GM23338 (cell line): ENCODE measurements around the gene GIPC1. TPM values are rescaled to one million over a fixed set of nuclear protein-coding genes. Genes with fewer than 3 reads are reported as not detected.

Experiments
- EZH2 ChIP-seq: fragments of 200-600 bp; sonication (generic); IDR thresholded peaks from one replicate; pipeline ENCODE4 v1.8.0; 2017; ENCODE audit warnings: antibody characterized with exemption, mild to moderate bottlenecking, low read depth; ENCODE audit not compliant: unreplicated experiment
- EZH2phosphoT487 ChIP-seq: fragments of 200-600 bp; sonication (generic); IDR thresholded peaks from one replicate; pipeline ENCODE4 v1.8.1; 2018; ENCODE audit warnings: antibody characterized with exemption; ENCODE audit not compliant: unreplicated experiment
- STAT1 ChIP-seq: IDR thresholded peaks from one replicate; pipeline ENCODE4 v1.6.1; 2016; ENCODE audit warnings: antibody characterized with exemption; ENCODE audit not compliant: unreplicated experiment
- polyA plus RNA-seq: library from polyadenylated mRNA; unstranded; fragments of >200 nt; fragmentation: Nextera tagmentation; extraction: Ambion mirVana; gene quantifications from 2 replicates; pipeline ENCODE4 v1.2.1, GENCODE V29; 2016
- total RNA-seq: library from RNA; depleted of rRNA; stranded (reverse); fragments of >200 nt; shearing (Covaris generic); gene quantifications from 2 replicates; pipeline ENCODE4 v1.2.3, GENCODE V29; 2014
- TF ChIP-seq, protein P1 (sequence below): fragments of 250-450 bp; sonication (Bioruptor Pico); IDR thresholded peaks from 2 replicates; pipeline ENCODE4 v1.5.0; 2020; ENCODE audit warnings: mild to moderate bottlenecking, moderate library complexity
- TF ChIP-seq, protein P2 (sequence below): IDR thresholded peaks from one replicate; pipeline ENCODE4 v1.6.1; 2018; ENCODE audit warnings: antibody characterized with exemption; ENCODE audit not compliant: unreplicated experiment
- TF ChIP-seq, protein P3 (sequence below), 2 experiments: fragments of 200-600 bp in 1 of 2; sonication (generic) in 1 of 2; conservative IDR thresholded peaks; 2 replicates each; pipeline versions ENCODE4 v1.5.1 to v1.6.1; 2016 to 2017; ENCODE audit warnings: antibody characterized with exemption in 2 of 2, low read depth in 2 of 2, mild to moderate bottlenecking in 2 of 2, moderate library complexity in 1 of 2

The GIPC1 gene
- total and polyA plus RNA-seq, 2 experiments from 2014 or later = 51.6 to 106 TPM

DNA sequence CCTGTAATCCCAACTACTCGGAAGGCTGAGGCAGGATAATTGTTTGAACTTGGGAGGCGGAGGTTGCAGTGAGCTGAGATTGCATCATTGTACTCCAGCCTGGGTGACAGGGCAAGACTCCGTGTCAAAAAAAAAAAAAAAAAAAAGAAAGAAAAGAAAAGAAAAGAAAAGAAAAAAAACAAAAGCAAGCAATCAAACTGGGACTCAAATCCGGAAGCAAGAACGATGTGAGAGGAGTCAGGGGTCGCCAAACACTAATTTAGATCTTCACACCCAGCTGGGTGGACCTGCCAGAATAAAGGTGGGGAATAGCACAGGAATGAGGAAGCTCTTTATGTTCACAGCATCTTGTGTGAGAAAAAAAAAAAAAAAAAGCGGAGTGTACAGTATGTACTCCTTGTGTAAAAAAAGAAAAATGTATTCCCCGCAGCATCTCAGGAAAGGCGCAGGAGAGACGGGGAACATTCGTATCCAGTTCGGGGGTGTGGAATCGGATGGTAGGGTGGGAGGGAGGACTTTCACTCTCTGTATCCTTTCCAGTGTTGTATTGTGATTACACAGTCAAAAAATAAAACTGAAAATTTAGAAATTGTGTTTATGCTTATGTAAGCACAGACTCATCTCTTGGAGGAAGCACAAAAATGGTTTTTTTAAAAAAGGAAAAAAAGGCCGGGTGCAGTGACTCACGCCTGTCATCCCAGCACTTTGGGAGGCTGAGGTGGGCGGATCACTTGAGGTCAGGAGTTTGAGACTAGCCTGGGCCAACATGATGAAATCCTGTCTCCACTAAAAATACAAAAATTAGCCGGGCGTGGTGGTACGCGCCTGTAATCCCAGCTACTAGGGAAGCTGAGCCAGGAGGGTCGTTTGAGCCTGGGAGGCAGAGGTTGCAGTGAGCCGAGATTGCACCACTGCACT, 14.6 kb upstream of the GIPC1 start (continued):
- TF ChIP-seq, protein P1, sequence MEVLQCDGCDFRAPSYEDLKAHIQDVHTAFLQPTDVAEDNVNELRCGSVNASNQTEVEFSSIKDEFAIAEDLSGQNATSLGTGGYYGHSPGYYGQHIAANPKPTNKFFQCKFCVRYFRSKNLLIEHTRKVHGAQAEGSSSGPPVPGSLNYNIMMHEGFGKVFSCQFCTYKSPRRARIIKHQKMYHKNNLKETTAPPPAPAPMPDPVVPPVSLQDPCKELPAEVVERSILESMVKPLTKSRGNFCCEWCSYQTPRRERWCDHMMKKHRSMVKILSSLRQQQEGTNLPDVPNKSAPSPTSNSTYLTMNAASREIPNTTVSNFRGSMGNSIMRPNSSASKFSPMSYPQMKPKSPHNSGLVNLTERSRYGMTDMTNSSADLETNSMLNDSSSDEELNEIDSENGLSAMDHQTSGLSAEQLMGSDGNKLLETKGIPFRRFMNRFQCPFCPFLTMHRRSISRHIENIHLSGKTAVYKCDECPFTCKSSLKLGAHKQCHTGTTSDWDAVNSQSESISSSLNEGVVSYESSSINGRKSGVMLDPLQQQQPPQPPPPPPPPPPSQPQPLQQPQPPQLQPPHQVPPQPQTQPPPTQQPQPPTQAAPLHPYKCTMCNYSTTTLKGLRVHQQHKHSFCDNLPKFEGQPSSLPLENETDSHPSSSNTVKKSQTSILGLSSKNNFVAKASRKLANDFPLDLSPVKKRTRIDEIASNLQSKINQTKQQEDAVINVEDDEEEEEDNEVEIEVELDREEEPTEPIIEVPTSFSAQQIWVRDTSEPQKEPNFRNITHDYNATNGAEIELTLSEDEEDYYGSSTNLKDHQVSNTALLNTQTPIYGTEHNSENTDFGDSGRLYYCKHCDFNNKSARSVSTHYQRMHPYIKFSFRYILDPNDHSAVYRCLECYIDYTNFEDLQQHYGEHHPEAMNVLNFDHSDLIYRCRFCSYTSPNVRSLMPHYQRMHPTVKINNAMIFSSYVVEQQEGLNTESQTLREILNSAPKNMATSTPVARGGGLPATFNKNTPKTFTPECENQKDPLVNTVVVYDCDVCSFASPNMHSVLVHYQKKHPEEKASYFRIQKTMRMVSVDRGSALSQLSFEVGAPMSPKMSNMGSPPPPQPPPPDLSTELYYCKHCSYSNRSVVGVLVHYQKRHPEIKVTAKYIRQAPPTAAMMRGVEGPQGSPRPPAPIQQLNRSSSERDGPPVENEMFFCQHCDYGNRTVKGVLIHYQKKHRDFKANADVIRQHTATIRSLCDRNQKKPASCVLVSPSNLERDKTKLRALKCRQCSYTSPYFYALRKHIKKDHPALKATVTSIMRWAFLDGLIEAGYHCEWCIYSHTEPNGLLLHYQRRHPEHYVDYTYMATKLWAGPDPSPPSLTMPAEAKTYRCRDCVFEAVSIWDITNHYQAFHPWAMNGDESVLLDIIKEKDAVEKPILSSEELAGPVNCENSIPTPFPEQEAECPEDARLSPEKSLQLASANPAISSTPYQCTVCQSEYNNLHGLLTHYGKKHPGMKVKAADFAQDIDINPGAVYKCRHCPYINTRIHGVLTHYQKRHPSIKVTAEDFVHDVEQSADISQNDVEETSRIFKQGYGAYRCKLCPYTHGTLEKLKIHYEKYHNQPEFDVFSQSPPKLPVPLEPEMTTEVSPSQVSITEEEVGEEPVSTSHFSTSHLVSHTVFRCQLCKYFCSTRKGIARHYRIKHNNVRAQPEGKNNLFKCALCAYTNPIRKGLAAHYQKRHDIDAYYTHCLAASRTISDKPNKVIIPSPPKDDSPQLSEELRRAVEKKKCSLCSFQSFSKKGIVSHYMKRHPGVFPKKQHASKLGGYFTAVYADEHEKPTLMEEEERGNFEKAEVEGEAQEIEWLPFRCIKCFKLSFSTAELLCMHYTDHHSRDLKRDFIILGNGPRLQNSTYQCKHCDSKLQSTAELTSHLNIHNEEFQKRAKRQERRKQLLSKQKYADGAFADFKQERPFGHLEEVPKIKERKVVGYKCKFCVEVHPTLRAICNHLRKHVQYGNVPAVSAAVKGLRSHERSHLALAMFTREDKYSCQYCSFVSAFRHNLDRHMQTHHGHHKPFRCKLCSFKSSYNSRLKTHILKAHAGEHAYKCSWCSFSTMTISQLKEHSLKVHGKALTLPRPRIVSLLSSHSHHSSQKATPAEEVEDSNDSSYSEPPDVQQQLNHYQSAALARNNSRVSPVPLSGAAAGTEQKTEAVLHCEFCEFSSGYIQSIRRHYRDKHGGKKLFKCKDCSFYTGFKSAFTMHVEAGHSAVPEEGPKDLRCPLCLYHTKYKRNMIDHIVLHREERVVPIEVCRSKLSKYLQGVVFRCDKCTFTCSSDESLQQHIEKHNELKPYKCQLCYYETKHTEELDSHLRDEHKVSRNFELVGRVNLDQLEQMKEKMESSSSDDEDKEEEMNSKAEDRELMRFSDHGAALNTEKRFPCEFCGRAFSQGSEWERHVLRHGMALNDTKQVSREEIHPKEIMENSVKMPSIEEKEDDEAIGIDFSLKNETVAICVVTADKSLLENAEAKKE (CRISPR knock-in tag) = no peak
- no peak for TF ChIP-seq EZH2
- TF ChIP-seq STAT1 = no peak
- no peak for TF ChIP-seq EZH2phosphoT487
- TF ChIP-seq, protein P2, sequence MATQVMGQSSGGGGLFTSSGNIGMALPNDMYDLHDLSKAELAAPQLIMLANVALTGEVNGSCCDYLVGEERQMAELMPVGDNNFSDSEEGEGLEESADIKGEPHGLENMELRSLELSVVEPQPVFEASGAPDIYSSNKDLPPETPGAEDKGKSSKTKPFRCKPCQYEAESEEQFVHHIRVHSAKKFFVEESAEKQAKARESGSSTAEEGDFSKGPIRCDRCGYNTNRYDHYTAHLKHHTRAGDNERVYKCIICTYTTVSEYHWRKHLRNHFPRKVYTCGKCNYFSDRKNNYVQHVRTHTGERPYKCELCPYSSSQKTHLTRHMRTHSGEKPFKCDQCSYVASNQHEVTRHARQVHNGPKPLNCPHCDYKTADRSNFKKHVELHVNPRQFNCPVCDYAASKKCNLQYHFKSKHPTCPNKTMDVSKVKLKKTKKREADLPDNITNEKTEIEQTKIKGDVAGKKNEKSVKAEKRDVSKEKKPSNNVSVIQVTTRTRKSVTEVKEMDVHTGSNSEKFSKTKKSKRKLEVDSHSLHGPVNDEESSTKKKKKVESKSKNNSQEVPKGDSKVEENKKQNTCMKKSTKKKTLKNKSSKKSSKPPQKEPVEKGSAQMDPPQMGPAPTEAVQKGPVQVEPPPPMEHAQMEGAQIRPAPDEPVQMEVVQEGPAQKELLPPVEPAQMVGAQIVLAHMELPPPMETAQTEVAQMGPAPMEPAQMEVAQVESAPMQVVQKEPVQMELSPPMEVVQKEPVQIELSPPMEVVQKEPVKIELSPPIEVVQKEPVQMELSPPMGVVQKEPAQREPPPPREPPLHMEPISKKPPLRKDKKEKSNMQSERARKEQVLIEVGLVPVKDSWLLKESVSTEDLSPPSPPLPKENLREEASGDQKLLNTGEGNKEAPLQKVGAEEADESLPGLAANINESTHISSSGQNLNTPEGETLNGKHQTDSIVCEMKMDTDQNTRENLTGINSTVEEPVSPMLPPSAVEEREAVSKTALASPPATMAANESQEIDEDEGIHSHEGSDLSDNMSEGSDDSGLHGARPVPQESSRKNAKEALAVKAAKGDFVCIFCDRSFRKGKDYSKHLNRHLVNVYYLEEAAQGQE = no peak
- TF ChIP-seq, protein P3, sequence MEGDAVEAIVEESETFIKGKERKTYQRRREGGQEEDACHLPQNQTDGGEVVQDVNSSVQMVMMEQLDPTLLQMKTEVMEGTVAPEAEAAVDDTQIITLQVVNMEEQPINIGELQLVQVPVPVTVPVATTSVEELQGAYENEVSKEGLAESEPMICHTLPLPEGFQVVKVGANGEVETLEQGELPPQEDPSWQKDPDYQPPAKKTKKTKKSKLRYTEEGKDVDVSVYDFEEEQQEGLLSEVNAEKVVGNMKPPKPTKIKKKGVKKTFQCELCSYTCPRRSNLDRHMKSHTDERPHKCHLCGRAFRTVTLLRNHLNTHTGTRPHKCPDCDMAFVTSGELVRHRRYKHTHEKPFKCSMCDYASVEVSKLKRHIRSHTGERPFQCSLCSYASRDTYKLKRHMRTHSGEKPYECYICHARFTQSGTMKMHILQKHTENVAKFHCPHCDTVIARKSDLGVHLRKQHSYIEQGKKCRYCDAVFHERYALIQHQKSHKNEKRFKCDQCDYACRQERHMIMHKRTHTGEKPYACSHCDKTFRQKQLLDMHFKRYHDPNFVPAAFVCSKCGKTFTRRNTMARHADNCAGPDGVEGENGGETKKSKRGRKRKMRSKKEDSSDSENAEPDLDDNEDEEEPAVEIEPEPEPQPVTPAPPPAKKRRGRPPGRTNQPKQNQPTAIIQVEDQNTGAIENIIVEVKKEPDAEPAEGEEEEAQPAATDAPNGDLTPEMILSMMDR (conservative IDR thresholded peaks at IDR 0.05; ENCODE audit: low read depth in 2 of 2) = no peak
